Midbrain (tissue), 1 donor: ENCODE measurements around the gene CDK16.
A peak's percentile ranks its signal among the peaks of the same experiment; 100 is the strongest.

Experiments
- DNase-seq: peaks from one replicate; lab custom pipeline; 2025; lab: John Stamatoyannopoulos, UW

Gene CDK16

GRCh38 chrX:47218280-47218919, at the start of gene CDK16:
Gene CDK16, plus strand, starts transcription at chrX:47218681. Its CDS starts 4,877 bp downstream, at chrX:47223558.
- peak; percentile 90 for DNase-seq

DNA sequence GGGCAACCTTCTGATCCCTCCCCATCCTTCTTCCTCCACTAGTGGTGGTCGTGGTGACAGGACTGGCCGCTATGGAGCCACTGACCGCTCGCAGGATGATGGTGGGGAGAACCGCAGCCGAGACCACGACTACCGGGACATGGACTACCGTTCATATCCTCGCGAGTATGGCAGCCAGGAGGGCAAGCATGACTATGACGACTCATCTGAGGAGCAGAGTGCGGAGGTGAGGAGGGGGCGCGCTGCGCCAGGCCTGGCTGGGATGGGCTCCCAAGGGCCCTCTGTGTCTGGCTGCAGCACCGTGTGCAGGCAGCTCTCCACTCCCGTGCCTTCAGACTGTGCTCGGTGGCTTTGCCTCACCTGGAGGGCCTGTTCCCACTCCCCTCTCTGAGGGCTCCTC, 49.2 kb upstream of the CDK16 start:
- no peak for DNase-seq

DNA sequence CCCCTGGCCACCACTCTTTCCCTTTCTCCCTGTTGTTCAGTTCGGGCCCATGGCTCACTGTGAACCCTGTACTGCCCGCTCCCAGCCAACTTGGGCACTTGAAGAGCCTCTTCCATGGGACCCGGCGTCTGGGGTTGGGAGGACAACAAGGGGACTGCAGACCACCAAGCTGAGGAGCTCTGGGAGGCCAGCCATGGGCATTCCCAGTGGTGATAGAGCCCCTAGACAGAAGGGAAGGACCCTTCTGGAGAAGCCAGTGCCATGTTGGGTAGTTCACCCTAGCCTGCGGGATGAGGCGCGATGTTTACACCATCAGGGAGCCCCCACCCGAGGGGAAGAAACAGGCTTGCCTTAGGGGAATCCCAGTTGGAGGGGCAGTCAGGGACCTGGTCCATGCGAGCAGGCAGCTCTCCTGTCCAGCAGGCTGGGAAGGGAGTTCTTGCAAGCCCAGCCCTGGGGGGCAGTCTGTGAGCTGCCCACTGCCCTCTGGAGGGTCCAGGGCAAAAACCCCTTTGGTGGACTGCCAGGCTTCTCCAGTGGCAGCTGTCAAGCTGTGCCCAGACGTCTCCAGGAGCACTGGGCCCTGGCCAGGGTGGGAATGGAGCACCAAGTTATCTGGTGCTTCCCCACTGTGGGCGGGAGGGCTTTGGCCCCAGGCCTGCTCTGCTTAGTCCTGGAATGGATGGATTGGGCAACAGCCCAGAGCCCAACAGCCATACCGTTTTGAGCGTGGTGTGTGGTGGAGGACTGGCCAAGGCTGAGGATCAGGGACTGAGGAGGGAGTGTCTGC, 48.6 kb upstream of the CDK16 start:
- DNase-seq: no peak

DNA sequence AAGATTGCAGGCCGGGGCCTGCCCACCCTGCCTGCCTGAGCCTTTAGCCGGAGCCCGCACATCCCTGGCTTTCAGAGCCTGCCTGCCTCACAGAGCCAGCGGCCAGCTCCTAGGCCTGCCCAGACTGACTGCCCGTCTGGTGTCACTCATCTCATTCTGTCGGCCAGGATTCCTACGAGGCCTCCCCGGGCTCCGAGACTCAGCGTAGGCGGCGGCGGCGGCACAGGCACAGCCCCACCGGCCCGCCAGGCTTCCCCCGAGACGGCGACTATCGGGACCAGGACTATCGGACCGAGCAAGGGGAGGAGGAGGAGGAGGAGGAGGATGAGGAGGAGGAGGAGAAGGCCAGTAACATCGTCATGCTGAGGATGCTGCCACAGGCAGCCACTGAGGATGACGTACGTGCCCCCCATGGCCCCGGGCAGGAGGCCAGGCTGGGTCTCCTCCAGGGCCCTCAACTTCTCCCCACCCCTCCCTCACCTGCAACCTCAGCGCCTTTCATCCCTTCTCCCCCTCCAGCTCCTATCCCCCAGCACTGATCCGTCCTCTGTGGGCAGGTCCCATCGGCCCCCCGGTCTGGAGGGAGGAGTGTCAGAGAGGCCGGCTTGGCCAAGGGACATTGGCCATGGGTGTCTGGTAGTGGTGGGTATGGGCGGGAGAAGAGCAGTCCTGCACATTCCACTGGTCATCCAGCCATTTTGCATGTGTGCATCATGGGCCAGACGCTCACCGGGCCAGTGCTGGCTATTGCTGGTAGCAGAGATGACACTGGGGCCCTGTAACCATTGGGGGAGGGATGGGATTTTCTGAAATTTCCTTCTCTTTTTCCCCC, 47.4 kb upstream of the CDK16 start:
- DNase-seq: no peak

GRCh38 chrX:47171996-47172395, 46.5 kb upstream of the CDK16 start:
- DNase-seq: no peak

DNA sequence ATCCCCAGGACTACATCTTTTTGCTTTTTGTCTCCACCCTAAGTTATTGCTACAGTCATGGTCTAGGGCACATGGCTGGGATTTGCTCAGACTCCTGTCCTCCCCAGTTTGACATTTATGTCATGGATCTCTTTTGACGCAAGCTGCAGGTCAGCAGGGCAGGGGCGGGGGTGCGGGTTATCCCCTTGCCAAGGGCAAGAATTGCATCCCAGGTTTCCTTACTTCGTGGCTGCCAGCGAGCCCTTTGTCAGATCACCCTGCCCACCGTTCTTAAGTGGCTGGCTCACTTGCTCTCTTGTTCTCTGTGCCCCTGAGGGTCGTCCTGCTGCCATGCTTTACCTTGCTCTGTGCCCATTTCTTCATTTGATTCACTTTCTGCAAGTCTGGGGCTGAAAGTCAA, 45.9 kb upstream of the CDK16 start:
- DNase-seq: no peak

GRCh38 chrX:47172971-47173792, 45.3 kb upstream of the CDK16 start:
- DNase-seq: no peak

- DNase-seq: no peak
Observed at GRCh38 chrX:47174376-47174775, 44.1 kb upstream of the CDK16 start.

- DNase-seq: no peak
Observed at GRCh38 chrX:47174846-47175587, 43.5 kb upstream of the CDK16 start.

GRCh38 chrX:47175588-47175980, 42.9 kb upstream of the CDK16 start:
- DNase-seq: no peak

DNA sequence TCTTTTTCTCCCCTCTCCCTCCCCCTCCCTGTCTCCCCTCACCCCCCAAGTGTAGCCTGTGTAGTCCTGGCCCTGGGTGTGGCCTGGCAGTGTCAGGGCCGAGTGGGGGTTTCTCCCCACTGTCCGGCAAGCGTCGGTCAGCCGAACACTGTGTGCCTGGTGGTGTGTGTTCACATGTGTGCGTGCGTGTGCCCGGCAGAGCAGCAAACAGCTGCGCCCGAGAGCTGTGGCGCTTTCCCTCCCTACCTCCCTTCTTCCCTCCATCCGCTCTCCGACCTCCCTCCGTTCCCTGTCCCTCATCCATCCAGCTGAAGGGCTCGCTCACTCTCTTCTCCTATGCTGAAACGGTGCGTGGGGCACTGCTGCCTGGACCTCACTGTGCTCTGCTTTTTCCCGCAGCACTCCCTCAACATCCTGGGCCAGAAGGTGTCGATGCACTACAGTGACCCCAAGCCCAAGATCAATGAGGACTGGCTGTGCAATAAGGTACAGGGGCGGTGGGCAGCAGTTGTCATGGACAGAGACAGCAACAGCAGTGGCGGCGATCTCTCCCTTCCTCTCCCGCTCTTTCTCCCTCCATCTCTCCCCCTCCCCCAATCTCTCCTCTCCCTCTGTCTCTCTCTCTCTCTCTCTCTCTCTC, 42.3 kb upstream of the CDK16 start:
- DNase-seq: no peak

GRCh38 chrX:47177079-47177478, 41.4 kb upstream of the CDK16 start:
- no peak for DNase-seq

DNA sequence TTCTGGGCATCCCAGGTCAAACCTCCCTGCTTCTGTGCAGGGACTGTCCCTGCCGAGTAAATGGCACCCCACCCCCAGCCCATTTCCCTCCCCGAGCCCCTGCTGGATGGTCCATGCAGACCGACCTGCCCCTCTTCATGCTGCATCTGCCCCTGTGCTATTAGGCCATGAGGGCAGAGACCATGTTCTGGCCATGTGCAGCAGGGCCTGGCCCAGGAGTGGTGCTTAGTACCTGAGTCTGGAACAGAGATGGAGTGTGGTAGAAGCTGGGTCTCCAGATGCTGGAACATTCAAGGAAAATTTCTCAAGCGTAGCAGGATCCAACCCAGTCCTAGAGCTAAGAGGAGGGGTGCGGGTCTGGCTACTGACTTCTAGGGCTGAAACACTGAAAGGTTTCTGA, 40.1 kb upstream of the CDK16 start:
- no peak for DNase-seq

DNA sequence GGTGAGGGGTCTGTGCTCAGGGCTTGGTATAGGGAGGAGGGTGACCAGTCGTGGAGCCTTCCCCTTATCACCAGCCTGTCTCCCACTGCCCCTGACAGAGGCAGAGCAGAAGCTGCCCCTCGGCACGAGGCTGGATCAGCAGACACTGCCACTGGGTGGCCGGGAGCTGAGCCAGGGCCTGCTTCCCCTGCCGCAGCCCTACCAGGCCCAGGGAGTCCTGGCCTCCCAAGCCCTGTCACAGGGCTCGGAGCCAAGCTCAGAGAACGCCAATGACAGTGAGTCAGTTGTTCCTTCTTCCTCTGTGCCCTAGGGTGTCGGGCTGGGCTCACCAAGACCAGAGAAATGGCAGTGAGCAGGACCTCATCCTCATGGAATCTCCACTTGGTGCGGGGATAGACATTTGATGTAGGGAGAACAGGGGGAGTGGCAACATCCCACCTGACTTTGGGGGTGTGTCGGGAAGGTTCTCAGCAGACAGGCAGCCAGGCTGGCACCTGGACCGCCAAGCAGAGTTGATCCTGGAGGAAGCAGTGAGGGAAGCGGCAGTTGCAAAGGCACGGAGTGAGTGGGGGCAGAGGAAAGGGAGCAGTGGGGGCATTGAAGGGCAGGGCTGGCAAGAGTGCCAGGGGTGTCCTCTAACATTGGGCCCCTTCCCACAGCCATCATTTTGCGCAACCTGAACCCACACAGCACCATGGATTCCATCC, 39.1 kb upstream of the CDK16 start:
- peak; percentile 45 for DNase-seq

DNA sequence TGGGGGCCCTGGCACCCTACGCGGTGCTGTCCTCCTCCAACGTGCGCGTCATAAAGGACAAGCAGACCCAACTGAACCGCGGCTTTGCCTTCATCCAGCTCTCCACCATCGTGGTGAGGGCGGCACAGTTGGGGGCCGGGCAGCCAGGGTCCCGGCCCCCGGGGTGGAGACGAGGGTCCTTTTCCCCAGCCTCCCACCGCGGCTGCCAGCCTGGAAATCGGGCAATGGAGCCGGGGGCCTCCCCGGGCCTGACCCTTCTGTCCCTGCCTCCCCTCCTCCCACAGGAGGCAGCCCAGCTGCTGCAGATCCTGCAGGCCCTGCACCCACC, 38.6 kb upstream of the CDK16 start:
- no peak for DNase-seq

DNA sequence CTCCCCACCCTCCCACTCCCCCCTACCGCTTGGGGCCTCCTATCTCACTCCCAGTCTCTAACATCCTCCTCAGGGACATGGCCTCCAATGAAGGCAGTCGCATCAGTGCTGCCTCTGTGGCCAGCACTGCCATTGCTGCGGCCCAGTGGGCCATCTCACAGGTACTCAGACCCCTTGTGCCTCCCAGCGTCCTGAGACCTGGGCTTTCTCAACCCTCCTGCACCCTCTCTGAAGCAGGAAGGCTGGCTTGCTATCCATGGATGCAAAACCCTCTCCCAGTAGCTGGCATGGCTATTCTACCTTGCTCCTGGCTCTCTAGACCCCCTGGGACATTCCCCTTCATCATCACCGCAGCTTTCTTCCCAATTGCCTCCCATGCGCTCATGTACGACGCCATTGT, 38.1 kb upstream of the CDK16 start:
- DNase-seq: no peak

DNA sequence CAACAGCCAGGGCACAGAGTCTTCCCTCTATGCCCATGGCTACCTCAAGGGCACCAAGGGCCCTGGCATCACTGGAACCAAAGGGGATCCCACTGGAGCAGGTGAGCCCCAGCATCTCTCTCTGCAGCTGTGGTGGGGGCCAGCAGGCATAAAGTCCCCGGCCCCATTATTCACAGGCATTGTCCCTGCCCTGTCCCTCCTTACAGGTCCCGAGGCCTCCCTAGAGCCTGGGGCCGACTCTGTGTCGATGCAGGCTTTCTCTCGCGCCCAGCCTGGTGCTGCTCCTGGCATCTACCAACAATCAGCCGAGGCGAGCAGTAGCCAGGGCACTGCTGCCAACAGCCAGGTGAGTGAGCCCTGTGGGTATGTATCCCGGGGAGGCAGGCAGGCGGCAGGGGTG, 37.2 kb upstream of the CDK16 start:
- DNase-seq: no peak

GRCh38 chrX:47182106-47182700, 36.3 kb upstream of the CDK16 start:
- no peak for DNase-seq

GRCh38 chrX:47184486-47184885, 34.0 kb upstream of the CDK16 start:
- no peak for DNase-seq

DNA sequence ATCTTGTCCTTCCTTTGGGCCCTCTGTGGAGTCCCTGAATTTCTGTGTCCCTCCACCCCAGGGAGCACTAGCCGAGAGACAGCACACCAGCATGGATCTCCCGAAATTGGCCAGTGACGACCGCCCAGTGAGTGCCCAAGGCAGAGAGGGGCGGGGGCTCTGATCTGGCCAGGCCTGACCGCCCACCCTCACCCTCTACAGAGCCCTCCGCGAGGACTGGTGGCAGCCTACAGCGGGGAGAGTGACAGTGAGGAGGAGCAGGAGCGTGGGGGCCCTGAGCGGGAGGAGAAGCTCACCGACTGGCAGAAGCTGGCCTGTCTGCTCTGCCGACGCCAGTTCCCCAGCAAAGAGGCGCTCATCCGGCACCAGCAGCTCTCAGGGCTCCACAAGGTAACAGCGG, 33.2 kb upstream of the CDK16 start:
- DNase-seq: no peak
